ENCODE measurements around the gene ANP32E. TPM values are rescaled to one million over a fixed set of nuclear protein-coding genes. Genes with fewer than 3 reads are reported as not detected.

The ANP32E gene
- 11.5 and 13.8 TPM in 2 replicates for total RNA-seq

DNA sequence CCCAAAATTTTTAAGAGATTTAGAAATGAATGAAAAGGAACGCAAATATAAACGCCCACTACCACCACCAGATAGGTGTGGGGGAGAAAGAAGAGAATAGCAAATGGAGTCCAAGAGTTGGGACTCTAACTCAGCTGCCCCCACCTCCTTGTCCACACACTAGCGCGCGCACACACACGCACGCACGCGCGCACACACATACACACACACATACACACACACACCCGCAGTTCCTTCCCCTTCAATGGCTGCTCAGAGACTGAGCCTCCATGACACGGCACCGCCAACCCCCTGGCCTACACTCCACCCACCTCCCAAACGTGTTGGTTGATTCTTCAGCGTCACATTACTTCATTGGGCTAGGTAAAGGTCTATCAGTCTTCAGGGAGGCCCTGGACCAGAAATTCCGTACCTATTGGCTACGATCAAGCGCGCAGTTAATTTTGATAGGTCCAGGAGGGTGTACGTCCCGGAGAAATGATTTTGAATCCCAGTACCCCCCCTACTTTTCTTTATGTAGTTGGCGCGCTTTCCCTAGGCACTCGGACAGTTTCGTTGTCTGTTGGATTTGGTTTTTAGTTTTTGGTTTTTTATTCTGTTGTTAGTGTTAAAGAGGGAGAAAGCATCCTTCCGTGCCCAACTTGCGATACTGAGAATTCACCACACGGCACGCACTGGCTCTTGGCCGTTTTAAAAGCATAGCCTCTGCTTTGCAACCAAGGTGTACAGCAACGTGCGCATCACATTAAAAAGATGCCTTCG, at the start of gene ANP32E:
TSS of gene ANP32E (minus strand) at position 261 of the 762 bp plus-strand sequence. CDS start 326 bp downstream, outside the sequence.
- H3K27ac ChIP-seq (ENCODE audit: low read depth, low read length) = peak within 1 kb of the TSS; percentile 60

DNA sequence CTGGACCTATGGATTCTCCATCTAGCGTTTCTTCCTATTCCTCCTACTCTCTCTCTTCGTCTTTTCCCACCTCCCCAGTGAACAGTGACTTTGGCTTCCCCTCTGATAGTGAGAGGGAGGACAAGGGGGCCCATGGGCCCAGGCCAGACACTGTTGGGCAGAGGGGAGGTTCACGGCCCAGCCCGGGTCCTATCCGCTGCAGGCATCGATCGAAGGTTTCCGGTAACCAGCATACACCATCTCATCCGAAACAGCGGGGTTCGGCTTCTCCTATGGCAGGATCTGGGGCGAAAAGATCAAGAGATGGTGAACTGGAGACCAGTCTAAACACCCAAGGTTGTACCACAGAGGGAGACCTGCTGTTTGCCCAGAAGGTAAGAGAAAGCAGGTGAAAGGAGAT, 47.3 kb upstream of the ANP32E start:
- Histone ChIP-seq H3K27ac (ENCODE audit: low read depth, low read length) (peak overlapping the region; percentile 84), H3K79me2 (ENCODE audit: insufficient read depth, low read length) (peaks cover 12% of the 10 kb centered on the region), H3K4me3 (ENCODE audit: insufficient read depth, low read length) (peak overlapping the region; percentile 90), H4K20me1 (ENCODE audit: insufficient read depth, low read length) (no peaks in the 10 kb centered on the region), H3K27me3 (ENCODE audit: insufficient read depth, low read length) (no peaks in the 10 kb centered on the region), H3K36me3 (ENCODE audit: insufficient read depth, low read length) (peaks cover 30% of the 10 kb centered on the region), H2AFZ (ENCODE audit: low read length) (peak overlapping the region; percentile 98), H3K4me2 (ENCODE audit: insufficient read depth, low read length) (peak overlapping the region; percentile 98), H3K4me1 (ENCODE audit: insufficient read depth, low read length) (peaks cover 24% of the 10 kb centered on the region), H3K9me3 (ENCODE audit: low read depth, low read length) (no peaks in the 10 kb centered on the region)
- TF ChIP-seq, protein P1, sequence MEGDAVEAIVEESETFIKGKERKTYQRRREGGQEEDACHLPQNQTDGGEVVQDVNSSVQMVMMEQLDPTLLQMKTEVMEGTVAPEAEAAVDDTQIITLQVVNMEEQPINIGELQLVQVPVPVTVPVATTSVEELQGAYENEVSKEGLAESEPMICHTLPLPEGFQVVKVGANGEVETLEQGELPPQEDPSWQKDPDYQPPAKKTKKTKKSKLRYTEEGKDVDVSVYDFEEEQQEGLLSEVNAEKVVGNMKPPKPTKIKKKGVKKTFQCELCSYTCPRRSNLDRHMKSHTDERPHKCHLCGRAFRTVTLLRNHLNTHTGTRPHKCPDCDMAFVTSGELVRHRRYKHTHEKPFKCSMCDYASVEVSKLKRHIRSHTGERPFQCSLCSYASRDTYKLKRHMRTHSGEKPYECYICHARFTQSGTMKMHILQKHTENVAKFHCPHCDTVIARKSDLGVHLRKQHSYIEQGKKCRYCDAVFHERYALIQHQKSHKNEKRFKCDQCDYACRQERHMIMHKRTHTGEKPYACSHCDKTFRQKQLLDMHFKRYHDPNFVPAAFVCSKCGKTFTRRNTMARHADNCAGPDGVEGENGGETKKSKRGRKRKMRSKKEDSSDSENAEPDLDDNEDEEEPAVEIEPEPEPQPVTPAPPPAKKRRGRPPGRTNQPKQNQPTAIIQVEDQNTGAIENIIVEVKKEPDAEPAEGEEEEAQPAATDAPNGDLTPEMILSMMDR (IDR thresholded peaks at IDR 0.05; ENCODE audit: extremely low read depth, low read depth, low read length) = no peak
- no peak for DNase-seq (ENCODE audit: insufficient read length, low spot score, missing footprints)

More for the DNA sequence above, at the start of gene ANP32E:
- peaks cover 3% of the 10 kb centered on the region for H3K36me3 ChIP-seq (ENCODE audit: insufficient read depth, low read length)
- no peaks in the 10 kb centered on the region for H4K20me1 ChIP-seq (ENCODE audit: insufficient read depth, low read length)
- TF ChIP-seq, protein P1 (IDR thresholded peaks at IDR 0.05; ENCODE audit: extremely low read depth, low read depth, low read length) = no peak
- DNase-seq (ENCODE audit: insufficient read length, low spot score, missing footprints) = peak; percentile 97
- H3K27me3 ChIP-seq (ENCODE audit: insufficient read depth, low read length) = no peaks in the 10 kb centered on the region
- H3K4me1 ChIP-seq (ENCODE audit: insufficient read depth, low read length) = peaks cover 16% of the 10 kb centered on the region
- peak within 1 kb of the TSS; percentile 96 for H2AFZ ChIP-seq (ENCODE audit: low read length)
- peak within 1 kb of the TSS; percentile 72 for H3K4me3 ChIP-seq (ENCODE audit: insufficient read depth, low read length)
- H3K9me3 ChIP-seq (ENCODE audit: low read depth, low read length) = no peaks in the 10 kb centered on the region
- H3K79me2 ChIP-seq (ENCODE audit: insufficient read depth, low read length) = peaks cover 40% of the 10 kb centered on the region
- peak within 1 kb of the TSS; percentile 99 for H3K4me2 ChIP-seq (ENCODE audit: insufficient read depth, low read length)

DNA sequence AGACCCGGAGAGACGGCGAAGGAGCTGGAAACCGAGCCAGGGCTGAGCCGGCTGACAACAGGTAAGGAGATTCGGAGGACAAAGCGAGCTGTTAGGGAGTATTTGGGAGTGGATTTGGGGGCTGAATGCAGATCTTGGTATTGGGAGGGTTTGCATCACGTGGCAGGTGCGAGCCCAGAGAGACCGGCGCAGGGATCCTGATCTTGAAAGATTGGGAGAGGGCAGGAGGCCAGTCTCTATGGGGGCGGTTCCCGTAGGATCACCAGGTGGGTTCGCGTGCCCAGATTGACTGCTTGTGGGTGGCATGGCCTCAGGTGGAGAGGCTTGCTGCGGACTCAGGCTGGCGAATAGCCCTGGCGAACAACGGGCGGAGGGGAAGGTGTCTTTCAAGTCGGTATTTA, 46.6 kb upstream of the ANP32E start:
- Histone ChIP-seq H3K36me3 (ENCODE audit: insufficient read depth, low read length) (peaks cover 30% of the 10 kb centered on the region), H2AFZ (ENCODE audit: low read length) (peak overlapping the region; percentile 98), H3K4me1 (ENCODE audit: insufficient read depth, low read length) (peaks cover 24% of the 10 kb centered on the region), H3K79me2 (ENCODE audit: insufficient read depth, low read length) (peaks cover 12% of the 10 kb centered on the region), H3K27me3 (ENCODE audit: insufficient read depth, low read length) (no peaks in the 10 kb centered on the region), H3K9me3 (ENCODE audit: low read depth, low read length) (no peaks in the 10 kb centered on the region), H3K4me2 (ENCODE audit: insufficient read depth, low read length) (peak overlapping the region; percentile 98), H3K4me3 (ENCODE audit: insufficient read depth, low read length) (peak overlapping the region; percentile 90), H4K20me1 (ENCODE audit: insufficient read depth, low read length) (no peaks in the 10 kb centered on the region), H3K27ac (ENCODE audit: low read depth, low read length) (peak overlapping the region; percentile 84)
- no peak for DNase-seq (ENCODE audit: insufficient read length, low spot score, missing footprints)
- TF ChIP-seq, protein P1 (IDR thresholded peaks at IDR 0.05; ENCODE audit: extremely low read depth, low read depth, low read length) = no peak

DNA sequence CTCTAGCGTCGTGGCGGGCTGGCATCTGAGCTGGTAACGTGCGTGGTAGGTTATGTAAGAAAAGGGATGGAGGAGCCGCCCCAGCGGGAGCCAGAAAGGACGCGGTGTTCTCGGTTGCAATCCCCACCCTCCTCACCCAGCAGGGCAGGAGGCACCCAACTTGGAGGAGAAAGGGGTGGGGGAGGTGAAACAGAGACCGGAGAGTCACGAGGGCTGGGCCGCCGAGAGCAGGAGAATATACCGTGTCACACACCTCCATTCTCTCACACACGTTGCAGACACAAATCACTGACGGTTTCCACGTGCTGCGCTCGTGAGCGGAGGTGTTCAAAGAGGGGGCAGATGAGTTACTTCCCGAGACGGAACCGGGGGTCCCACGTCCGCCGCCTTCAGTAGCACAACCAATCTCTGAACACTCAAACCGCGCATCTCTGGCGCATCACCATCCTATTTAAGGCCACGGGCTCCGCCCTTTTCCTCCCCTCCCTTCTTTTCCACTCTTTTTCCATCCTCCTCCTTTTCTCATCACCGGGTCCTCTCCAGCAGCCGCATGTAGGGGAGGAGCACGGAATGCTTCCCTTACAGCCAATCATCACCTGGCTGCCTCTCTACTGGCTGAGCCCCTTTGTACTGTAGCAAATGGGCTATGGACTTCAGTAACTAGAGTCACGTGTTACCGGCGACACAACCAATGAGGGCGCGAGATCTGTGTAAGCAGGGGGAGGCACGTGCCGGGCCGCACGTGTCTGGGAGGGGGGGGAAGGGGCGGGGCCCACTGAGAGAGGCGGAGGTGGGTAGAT, 46.0 kb upstream of the ANP32E start, which contains the start of gene CIART:
TSS of gene CIART (plus strand) at position 797 of the 800 bp plus-strand sequence. CDS start 714 bp downstream, outside the sequence.
- peak within 1 kb of the TSS; percentile 89 for H3K27ac ChIP-seq (ENCODE audit: low read depth, low read length)
- TF ChIP-seq, protein P1 (IDR thresholded peaks at IDR 0.05; ENCODE audit: extremely low read depth, low read depth, low read length) = no peak

More for the DNA sequence above, 46.0 kb upstream of the ANP32E start, which contains the start of gene CIART:
- H2AFZ ChIP-seq (ENCODE audit: low read length) = peak within 1 kb of the TSS; percentile 98
- peaks cover 27% of the 10 kb centered on the region for H3K36me3 ChIP-seq (ENCODE audit: insufficient read depth, low read length)
- peak within 1 kb of the TSS; percentile 98 for H3K4me2 ChIP-seq (ENCODE audit: insufficient read depth, low read length)
- peak within 1 kb of the TSS; percentile 90 for H3K4me3 ChIP-seq (ENCODE audit: insufficient read depth, low read length)
- DNase-seq (ENCODE audit: insufficient read length, low spot score, missing footprints) = peak; percentile 96
- H3K27me3 ChIP-seq (ENCODE audit: insufficient read depth, low read length) = no peaks in the 10 kb centered on the region
- H3K79me2 ChIP-seq (ENCODE audit: insufficient read depth, low read length) = peaks cover 12% of the 10 kb centered on the region
- H3K4me1 ChIP-seq (ENCODE audit: insufficient read depth, low read length) = peaks cover 24% of the 10 kb centered on the region
- no peaks in the 10 kb centered on the region for H4K20me1 ChIP-seq (ENCODE audit: insufficient read depth, low read length)
- no peaks in the 10 kb centered on the region for H3K9me3 ChIP-seq (ENCODE audit: low read depth, low read length)

Measured in osteoblast (primary cell).